Measurements from ENCODE around the gene NT5C1B.
"Not testable (repeated sequence)": the region's sequence is repeated elsewhere in the genome, so short reads cannot be mapped to it uniquely, and the experiment has no call there.

The NT5C1B gene

DNA sequence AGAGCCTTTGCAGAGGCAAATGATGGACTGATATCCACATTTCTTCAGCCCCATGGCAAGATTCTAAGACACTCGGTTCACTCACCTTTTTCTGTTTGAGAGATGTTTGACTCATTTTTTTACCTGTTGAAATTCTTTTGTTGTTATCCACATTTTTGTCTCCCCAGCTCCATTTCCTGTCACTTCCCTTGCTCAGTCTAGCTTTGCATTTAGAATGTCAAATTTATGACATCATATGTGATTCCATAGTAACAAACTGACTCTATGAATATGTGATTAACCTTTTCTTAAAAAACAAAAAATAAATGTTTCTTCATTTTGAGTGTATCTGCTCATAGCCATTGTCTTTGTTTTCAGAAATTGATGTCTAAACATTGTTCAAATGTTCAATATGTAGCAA, at the start of gene NT5C1B:
NT5C1B (minus strand) TSS at position 216 of the 400 bp plus-strand sequence; CDS start at position 115, 101 bp downstream.
- no peak for DNase-seq (ENCODE audit: low read depth)

DNA sequence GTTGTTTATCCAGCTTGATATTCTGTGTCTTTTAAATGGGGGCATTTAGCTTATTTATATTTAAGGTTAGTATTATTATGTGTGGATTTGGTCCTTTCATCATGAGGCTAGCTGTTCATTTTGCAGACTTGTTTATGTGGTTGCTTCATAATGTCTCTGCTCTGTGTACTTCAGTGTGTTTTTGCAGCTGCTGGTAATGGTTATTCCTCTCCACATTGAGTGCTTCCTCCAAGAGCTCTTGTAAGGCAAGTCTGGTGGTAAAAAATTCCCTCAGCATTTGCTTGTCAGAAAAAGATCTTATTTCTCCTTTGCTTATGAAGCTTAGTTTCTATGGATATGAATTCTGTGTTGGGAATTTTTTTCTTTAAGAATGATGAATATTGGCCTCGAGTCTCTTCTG, 47.8 kb upstream of the NT5C1B start:
- DNase-seq (ENCODE audit: low read depth) = no peak

DNA sequence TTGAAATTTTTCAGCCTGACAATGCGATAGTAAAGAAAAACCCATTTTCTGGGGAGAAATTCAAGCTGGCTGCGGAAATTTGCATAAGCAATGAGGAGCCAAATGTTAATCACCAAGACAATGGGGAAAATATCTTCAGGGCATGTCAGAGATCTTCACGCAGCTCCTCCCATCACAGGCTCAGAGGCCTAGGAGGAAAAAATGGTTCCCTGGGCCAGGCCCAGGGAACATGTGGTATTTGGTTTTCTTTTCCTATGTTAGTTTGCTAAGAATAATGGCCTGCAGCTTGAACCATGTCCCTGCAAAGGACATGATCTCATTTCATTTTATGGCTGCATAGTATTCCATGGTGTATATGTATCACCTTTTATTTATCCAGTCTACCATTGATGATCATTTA, 43.3 kb upstream of the NT5C1B start:
- DNase-seq (ENCODE audit: low read depth) = not testable (repeated sequence)

DNA sequence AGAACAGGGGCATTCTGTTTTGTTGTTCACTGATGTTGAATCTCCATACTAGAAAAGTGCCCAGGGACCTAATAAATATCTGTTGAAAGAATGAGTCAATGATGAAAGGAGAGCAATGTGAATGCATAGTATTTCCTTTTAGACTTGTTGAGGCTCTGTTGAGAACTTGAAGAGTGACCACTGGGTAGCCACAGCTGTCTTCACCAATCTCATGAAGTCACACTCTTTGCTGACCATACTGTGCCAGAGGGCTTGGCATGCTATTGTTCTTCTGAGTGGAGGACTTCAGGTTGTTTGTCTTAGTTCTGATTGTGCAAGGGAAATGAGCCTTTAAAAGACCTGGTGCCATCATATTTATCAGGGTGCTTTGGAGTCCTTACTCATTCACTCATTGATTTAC, 41.6 kb upstream of the NT5C1B start:
- no peak for DNase-seq (ENCODE audit: low read depth)

DNA sequence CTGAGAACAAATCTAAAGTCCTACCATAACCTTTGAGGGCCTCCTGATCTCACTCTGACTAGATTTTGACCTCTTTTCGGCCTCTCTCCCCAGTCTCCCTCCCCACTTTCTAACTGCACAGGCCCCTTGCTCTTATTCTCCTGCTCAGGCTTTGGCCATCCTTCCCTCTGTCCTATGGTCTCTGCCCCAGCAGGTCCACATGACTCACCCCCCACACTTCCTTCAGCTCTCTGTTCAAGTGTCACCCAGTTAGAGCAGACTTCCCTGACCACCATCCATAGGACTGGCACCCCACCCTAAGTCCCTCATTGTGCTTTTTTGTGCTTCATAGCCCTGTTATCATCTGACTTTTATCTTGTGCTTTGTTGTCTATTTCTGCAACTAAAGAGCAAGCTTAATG, 41.2 kb upstream of the NT5C1B start:
- DNase-seq (ENCODE audit: low read depth) = no peak

DNA sequence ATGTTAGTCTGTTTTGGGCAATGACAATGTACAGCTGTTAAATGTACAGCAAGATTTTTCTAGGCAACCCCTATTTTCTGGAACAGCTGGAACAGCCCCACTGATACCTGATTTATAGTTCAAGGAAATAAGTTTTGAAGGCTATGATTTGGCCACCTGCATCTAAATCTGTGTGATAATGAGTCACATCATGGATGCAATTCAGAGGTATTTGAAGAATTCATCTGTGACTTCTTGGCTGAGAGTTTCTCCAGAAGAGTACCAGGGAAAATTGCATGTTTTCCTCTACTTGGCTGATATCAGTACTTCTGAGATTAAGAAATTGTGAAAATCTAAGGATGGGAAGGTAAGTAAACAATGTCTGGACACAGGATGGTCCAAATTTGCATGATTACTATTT, 40.7 kb upstream of the NT5C1B start:
- DNase-seq (ENCODE audit: low read depth) = no peak

DNA sequence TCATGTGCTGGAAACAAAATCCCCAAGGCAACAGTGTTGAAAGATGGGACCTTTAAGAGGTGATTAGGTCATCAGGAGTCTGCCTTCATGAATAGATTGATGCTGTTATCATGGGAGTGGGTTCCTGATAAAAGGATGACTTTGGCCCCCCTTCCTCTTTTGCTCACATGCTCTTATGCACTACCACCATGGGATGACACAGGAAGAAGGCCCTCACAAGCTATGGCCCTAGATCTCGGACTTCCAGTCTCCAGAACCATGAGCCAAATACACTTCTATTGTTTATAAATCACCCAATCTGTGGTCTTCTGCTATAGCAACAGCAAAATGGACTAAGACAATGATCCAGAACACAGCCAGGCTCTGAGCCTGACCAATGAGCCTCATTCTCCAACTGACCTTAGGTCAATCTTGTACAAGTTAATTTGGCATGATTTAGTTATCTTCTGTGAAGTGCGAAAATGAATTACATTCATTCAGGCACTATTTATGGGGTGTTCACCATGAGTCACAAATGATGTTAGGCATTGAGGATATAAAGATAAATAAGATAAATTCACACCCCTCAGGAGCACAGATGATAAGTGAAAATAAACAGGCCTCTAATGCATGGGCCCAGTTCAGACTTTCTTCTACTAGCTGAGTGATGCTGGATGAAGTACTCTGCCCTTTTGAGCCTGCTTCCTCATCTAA, 37.7 kb upstream of the NT5C1B start:
- no peak for DNase-seq (ENCODE audit: low read depth)

DNA sequence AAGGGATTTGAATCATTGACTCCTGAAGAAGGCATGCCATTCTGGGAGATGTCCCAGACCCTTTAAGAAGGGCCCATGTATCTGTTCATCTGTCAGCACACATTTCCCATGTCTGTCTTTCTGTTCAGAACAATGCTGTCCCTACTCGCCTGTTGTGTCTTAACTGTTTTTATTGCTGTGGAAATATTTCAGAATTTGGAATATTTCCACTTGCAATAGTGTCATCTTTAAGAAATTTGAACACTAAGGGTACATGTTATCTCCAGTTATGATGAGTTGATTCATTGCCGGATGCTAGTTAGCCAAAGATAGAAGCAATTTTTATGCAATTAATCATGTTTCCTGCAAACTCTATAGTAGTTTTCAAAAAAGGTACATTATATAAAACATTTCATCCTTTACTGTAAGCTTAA, 36.9 kb upstream of the NT5C1B start:
- DNase-seq (ENCODE audit: low read depth) = no peak

DNA sequence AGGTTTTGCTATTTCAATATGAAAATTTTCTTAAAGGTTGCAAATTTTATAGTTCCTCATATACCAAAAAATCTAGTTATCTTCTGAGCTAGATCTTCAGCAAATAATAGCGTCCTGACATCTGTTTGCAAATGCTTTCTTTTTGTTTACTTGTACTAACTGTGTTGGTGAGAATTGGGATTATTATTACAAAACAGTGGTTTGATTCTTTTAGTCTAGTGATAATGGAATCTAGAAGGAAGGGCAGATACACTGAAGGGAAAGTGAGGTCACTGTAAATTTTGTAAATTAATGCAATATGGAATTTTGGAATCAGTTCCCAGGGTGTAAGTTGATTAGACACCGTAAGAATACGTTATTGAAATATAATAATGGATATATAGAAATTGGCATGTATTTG, 36.2 kb upstream of the NT5C1B start:
- no peak for DNase-seq (ENCODE audit: low read depth)

DNA sequence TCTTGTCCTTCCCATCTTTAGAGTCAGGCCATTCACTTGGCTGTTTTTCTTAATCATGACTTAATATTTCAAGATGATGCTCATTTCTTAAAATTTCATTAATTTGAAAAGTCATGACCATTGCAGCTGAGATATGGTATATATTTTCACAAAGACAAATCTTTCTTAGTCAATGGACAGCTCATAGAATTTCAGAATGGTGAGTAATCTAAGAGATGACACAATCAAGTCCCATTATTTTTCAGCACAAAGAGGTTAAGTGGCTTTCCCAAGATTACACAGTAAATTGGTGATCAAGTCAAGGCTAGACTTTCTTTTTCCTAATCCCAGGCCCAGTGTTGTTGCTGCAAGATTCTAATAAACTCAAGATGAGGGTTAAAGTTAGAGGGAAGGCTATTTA, 34.4 kb upstream of the NT5C1B start:
- no peak for DNase-seq (ENCODE audit: low read depth)

DNA sequence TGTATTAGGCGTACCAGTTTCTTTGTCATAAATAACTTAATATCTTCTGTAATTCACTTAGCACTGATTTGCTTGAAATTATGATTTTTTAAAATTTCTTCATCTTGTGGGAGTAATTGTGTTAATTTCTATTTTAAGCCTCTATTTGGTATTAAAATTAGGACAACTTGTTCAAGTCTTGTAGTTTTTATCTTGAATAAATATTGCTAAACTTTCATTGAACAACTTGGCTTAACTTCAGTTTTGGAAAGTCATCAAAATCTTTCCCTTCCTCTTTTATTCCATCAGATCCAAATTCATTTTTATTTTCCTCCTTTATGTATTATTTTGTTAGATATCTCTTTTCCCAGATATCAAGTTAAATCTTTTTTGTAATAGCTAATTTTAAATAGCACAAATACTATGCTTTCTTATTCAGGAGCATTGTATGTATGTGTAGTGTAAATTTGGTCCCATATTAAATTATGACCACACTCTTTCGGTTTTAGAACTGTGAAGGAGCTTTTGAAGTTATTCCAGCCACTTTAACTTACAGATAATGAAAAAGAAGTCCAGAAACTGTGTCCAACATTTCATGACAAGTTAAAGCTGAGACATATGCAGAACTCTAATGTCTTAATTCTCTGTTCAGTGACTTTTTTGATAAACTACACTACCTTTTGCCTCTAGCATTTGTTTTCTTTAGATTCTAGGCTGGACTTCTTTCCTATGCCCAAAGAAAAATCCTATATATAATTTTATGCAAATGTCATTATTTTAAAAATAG, 31.7 kb upstream of the NT5C1B start:
- no peak for DNase-seq (ENCODE audit: low read depth)

DNA sequence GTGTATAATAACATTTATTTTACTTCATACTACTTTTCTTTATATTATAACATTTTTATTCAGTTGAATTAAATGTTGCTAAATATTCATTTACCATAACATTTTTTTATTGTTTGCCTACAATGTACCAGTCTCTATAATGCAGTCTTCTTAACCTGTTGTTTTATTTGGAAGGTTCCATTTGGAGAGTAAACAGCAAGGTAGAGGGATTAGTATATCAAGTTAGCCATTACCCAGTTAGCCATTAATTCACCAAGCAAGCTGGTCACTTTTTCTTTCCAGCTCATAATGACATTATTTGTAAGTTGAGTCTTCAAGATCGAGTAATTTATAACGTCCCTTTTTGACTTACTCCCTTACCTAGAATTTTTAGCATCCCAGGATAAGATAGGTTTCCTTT, 29.7 kb upstream of the NT5C1B start:
- DNase-seq (ENCODE audit: low read depth) = no peak

DNA sequence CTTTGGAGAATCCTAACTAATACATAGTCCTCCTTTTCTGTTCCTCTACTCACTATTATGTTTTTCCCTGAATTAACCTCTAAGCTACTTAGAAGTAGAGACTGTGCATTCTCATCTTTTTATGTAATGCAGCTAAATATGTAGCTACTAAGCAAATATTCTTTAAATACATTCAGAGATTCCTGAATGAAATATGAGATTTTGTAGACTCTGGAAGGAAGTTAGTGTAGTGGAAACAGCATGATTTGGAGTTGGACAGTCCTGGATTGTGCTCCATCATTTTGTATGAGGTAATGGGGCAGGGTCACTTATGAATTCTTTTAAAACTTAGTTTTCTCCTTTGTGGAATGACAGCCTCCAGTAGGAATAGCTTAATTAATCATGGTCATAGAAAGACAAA, 24.7 kb upstream of the NT5C1B start:
- DNase-seq (ENCODE audit: low read depth) = no peak

DNA sequence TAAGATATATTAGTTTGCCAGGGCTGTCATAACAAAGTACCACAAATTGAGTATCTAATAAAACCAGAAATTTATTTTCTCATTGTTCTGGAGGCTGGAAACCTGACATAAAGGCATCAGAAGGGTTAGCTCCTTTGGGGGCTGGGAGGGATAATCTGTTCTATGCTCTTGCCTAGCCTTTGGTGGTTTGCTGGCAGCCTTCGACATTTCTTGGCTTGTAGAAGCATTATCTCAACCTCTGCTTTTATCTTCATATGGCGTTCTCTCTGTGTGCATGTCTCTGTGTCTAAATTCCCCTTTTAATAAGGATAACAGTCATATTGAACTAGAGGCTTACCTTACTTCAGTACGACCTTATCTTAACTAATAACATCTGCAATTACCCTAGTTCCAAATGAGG, 22.8 kb upstream of the NT5C1B start:
- no peak for DNase-seq (ENCODE audit: low read depth)

DNA sequence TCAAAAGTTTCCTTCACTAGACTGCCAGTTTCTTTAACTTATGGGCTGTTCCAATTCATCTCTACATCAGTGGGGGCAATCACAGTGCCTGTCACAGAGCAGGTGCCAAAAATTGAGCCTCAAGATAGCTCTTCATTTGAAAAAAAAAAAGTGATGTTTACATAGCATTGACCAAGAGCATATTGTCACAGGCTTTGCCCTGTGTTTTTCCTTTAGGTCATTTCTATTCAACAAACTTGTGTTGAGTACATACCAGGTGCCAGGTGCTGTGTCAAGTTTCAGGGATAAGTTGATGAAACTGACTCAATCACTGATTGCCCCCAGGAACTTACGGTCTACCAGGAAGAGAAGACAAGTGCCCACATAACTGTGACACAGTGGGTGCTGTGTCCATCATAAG, 22.2 kb upstream of the NT5C1B start:
- DNase-seq (ENCODE audit: low read depth) = no peak

DNA sequence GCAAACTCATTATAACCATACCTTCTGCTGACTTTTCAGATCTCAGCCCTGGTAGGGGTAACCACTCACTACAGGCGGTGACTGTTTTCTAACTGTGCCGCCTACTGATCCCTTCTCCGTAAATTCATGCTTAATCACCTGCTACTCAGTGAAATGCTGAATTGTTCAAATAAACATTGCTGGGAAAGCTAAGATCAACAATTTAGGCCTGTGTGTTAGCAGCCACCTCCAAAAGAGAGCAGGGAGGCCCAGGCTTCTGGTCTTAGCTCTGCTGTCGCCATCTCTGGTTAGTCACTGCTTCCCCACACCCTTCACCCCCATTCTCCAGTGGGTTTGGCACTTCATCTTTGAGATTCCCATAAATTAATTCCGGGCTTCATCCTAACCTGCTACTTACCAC, 21.8 kb upstream of the NT5C1B start:
- DNase-seq (ENCODE audit: low read depth) = no peak

DNA sequence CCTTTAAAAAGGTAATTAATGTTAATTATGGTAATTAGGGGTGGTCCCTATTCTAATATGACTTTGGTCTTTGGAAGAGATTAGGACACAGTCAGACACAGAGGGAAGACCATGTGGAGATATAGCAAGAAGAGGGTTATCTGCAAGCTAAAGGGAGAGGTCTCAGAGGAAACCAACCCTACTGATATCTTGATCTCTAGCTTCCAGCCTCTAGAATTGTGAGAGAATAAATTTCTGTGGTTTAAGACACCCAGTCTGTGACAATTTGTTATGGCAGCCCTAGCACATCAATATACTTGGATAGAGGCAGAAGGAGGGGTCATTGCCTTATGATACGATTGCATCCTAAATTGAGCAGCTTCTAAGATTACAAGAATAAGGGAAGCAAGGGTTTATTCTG, 21.3 kb upstream of the NT5C1B start:
- DNase-seq (ENCODE audit: low read depth) = no peak

DNA sequence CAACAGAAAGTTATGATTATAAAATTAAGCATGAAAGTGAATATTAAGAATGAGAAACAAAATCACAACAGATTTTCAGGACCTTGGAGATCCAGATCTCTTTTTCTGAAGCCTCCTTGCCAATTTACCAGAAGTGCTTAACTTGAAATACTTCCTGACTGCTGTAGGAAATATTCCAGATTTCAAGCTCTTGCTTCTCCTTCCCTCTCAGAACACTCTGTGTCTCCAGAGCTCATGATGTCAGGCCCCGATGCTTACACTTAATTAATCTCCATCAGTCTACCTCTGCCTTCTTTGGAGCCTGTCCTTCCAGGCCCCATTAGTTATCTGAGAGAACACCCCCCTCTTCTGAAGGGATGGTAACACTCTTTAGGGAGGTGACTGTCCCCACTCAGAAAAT, 20.7 kb upstream of the NT5C1B start:
- DNase-seq (ENCODE audit: low read depth) = no peak

DNA sequence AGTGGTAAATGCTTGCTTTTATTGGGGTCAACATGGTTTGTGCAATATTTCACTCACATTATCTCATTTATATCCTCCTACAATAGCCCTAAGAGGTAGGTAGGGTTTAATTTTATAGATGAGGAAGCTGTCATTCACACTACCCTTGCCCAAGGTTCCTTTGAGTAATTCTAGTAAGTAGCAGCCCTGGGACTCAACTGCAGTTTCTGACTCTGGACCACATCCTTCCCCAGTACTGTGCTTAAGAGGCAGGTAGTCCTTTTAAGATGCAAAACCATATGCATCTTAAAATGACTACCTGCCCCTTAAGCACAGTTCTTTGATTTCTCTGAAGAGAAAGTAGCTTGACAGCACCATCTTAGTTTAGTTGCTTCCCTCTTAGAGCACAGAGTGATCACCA, 15.7 kb upstream of the NT5C1B start:
- no peak for DNase-seq (ENCODE audit: low read depth)

DNA sequence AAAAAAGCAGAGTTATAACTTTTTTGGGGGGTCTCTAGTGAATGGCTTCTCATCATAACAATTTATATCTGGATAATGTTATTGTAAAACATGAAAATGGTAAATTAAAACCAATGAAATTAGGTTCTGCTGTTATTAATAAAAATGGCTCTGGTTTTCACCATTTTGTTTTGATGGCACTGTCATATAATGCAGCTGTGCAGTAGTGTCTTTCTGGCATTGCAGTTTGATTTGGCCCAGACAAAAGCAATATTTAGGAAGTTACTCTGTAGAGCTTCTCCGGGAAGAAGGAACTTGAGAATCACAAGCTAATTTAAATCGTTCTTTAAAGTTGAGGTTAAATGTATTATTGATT, 15.1 kb upstream of the NT5C1B start:
- DNase-seq (ENCODE audit: low read depth) = no peak

DNA sequence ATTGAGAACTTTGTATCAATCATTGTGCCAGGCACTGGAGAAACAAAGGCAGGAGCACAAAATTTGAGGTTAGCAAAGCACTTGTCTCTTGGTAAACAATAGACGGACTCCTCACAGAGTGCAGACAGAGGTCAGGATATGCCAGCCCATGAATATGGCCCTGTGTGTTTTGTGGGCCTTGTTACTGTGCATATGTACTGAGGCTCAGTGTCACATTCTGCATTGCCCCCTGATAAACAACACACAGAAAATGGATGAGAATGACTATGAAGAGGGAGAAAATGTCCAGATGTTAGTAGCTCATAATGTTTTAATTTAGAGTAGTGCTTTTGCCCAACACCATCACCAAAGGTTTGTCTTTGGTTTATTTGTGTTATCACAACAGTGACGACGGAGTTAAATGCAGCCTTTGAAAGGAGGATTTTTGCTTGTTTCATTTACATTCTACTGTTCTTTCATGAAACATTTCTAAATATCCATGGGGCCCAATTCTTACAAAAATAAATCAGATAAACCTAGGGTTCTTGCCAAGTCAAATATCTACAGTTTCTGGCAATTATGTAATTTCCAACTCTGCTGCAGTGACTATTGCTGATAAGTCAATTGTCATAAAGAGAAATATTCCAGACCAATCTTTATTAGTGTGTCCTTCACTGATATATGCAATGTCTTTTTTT, 14.6 kb upstream of the NT5C1B start:
- DNase-seq (ENCODE audit: low read depth) = no peak

DNA sequence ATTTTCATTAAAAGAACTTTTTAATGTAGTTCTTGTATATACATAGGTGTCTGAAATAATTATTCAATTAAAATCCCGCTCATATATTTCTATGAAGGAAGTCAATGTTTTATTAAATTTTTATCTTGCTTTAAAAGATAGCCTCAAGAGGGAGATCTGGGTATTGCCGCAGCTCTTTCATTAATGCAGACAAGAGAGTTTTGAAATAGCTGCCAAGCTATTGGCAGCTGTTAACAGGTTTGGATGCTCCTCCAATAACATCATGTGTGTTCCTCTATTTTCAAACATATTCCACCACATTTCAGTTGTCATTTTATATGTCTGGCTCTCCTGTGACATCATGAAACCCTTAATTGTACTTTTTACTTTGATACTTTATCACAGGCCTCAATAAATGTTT, 12.9 kb upstream of the NT5C1B start:
- DNase-seq (ENCODE audit: low read depth) = no peak

DNA sequence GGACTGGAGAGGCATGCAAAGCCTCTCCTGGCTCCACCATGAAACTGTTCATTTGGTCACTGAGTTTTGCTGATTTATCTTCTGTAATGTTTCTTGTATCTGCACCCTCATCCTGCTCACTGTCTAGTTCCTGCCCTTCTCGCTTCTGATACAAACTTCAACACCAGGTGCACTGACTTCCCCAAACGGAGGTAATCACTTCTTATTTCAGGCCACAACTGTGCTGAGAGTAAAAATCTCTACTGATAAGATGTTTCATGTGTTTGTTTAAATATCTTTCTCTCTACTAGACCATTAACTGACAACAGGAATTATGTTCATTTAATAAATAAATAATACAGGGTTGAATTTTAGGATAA, 10.9 kb upstream of the NT5C1B start:
- DNase-seq (ENCODE audit: low read depth) = no peak
